CD4-positive, alpha-beta T cell treated with Interleukin-12 subunit alpha and Interleukin-12 subunit beta, for 1 hour (primary cell): ENCODE results near the gene HOXC5.

Experiments used
- DNase-seq: peaks from one replicate; pipeline ENCODE4 v3.0.0-alpha.2; 2020

The HOXC5 gene

DNA sequence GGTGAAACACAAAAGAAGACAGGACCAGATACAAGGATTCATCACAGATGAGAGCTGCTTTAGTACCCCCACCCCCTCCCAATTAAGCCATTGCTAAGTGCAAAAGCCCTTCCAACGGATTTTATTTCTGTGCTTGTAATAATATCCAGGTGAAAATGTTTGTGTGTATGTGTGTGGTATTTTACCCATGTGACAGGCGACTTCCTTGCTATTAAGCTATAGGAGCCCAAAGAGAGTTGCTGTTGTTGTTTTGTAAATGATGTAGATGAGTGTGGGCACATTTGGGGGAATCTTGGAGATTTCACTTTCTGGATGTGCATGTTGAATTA lies 17.6 kb downstream of the HOXC5 start:
- DNase-seq, result no peak

GRCh38 chr12:54051026-54051842 lies 18.4 kb downstream of the HOXC5 start:
- DNase-seq, result no peak

DNA sequence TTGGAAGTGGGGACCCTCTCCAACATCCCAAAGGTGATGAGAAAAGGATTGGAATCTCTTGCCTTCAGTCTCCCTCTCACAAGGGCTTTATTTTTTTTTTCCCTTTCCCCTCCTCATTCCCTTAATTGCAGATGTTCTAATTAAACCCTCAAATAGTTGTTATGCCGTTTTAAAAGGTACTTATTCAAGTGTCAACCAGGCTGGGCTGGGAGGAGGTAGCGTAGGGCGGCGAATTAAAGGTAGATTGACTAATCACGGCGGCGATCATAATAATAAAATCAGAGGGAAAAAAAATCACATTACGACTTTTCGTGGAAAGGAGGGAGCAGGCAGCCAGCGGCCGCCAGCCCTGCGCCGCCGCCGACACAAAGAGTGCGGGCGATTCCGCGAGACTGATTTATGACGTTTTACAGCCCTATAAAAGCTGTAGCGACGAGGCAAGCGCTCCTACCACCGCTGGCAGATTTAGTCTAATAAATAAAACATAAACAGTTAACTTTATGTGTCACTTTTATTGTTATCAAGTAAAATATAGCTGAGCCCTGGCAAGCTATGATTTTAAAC lies 19.1 kb downstream of the HOXC5 start:
- no peak for DNase-seq

DNA sequence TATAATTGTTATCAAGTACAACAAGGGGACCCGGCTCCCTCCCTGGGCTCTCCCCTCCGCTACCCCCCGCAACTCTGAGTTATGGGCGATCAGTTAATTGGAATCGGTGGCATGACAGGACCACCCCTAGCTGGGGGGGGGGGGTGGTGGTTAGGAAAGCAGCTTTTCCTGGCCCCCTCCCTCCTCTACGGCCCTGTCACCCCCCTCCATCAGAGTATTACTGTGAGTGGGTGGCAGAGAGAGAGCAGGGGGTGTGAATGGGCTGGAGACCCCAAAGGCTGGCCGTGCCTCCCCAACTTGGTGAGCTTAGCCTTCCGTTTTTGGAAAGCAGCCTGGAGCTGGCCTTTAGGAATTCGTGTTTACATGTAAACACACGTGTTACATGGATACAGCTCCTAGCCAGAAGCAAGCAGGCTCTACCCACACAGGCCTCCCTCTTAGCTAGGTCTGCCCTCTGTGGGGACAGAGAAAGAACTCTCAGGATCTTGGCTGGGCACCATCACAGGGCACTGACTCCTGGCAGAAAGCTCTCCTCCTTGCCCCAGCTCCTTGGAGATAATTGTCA lies 19.7 kb downstream of the HOXC5 start:
- DNase-seq, result no peak

GRCh38 chr12:54053003-54053750 lies 20.3 kb downstream of the HOXC5 start:
- DNase-seq, result peak; percentile 46

- peak; percentile 44 for DNase-seq
These were observed 21.2 kb downstream of the HOXC5 start, which contains the start of gene HOXC4 for GRCh38 chr12:54053751-54054741. HOXC4 (plus strand) TSS chr12:54053835; CDS start chr12:54053923, 88 bp downstream.

GRCh38 chr12:54054742-54055194 lies 21.9 kb downstream of the HOXC5 start:
- no peak for DNase-seq

DNA sequence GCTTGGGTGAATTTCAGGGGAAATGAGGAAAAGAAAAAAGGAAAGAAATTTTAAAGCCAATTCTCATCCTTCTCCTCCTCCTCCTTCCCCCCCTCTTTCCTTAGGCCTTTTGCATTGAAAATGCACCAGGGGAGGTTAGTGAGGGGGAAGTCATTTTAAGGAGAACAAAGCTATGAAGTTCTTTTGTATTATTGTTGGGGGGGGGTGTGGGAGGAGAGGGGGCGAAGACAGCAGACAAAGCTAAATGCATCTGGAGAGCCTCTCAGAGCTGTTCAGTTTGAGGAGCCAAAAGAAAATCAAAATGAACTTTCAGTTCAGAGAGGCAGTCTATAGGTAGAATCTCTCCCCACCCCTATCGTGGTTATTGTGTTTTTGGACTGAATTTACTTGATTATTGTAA lies 22.7 kb downstream of the HOXC5 start:
- DNase-seq, result no peak

- DNase-seq, result no peak
These were observed 23.3 kb downstream of the HOXC5 start for GRCh38 chr12:54056110-54056509.

DNA sequence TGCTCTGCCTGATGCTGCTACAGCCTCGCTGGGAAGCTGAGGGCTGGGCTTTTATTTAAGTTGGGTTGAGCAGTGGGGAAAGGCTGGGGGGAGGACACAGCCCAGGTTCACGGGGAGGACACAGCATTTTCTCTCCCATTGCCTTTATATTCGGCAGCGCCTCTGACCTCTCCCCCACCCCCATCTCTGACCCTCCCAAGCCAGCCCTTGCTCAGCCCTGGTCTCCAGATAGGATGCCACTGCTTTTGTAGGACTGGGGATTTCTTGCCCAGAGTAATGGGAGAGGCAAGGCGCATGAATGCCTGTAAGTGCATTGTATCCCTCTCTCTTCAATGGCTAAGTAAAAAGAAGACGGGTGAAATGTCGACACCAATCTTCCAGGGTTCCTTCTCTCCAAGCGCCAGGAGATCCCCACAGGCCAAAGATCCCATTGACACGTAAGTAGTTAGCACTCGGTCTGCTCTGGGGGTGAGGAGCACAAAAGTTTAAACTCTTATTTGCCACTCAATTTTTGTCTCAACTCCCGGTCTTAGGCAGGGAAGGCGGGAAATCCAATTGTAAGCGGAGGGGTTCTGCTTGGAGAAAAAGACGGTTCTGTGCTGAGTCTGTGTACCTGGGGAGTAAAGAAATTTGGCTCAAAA lies 25.4 kb downstream of the HOXC5 start:
- DNase-seq, result no peak

- DNase-seq, result no peak
These were observed 26.8 kb downstream of the HOXC5 start for GRCh38 chr12:54059668-54060067.

DNA sequence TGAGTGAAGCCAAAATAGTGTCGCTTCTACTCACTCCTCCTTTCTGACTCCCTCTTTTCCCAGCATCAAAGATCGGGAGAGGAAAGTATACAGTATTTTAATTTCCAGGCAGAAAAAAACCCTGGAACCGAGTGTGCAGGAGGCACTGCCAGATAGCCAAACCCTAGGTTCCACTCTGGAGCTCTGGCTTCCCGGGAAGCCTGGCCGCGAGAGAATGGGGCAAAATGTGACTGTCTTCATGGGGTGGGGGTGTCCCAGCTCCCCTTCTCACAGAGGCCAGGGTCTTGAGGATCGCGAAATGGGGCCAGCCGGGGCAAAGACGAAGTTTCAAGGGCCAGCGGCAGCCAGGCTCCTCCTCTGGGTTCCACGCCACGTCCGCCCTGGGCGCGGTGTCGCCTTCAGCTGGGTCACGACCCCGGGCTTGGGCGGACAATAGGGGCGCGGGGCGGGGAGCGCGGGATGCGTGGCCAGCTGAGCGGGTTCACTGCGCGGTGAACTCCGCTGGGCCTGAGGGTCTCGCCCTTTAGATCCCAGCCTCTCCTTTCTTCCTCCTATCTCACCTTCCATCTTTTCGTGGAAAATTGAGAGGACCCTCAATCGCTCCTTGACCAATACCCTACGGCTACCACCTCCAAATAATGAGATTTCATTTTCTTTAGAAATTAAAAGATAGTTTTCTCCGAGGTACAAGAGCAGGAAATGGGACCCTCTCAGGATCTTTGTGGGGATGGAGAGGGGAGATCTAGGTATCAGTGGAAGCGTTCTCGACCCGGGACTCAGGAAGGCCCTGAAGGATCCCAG lies 27.5 kb downstream of the HOXC5 start:
- no peak for DNase-seq

DNA sequence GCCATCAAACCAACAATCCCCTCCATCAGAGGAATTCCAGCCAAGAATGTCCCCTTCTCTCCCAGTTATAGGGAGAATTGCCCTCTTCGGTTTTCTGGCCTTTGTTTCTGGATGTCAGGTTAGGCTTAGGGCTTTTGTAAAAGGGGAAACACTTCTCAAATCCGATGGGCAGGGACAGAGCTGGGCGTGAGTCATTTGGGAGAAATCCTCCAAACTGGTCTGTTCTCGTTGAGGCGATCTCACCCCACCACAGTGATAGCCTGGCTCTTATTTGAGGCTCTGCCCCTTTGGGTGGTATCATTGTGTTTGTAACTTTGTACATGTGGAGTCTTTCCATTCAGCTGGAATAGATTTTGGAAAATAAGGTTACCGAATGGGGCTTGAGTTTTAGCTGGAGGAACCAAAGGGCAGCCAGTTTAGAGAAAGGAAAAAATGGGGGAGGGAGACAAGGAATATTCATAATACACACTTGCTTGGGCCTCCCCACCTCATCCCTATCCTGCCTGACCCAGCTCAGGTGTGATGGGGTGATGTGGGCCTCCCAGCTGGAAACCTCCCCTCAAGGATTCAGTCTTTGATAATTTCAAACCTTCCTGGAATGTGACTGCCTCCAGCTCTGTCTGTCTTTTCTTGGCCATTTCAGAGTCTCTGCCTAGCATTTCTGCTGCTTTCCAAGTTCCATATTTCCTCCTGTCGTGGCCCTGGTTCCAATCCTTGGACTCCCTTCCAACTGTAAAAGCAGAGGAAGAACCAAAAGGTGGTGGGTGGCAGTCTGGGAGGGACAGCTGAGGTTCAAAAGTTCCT lies 28.3 kb downstream of the HOXC5 start:
- DNase-seq, result no peak

GRCh38 chr12:54065677-54066076 lies 32.8 kb downstream of the HOXC5 start:
- no peak for DNase-seq

- no peak for DNase-seq
These were observed 33.6 kb downstream of the HOXC5 start for GRCh38 chr12:54066408-54066807.

DNA sequence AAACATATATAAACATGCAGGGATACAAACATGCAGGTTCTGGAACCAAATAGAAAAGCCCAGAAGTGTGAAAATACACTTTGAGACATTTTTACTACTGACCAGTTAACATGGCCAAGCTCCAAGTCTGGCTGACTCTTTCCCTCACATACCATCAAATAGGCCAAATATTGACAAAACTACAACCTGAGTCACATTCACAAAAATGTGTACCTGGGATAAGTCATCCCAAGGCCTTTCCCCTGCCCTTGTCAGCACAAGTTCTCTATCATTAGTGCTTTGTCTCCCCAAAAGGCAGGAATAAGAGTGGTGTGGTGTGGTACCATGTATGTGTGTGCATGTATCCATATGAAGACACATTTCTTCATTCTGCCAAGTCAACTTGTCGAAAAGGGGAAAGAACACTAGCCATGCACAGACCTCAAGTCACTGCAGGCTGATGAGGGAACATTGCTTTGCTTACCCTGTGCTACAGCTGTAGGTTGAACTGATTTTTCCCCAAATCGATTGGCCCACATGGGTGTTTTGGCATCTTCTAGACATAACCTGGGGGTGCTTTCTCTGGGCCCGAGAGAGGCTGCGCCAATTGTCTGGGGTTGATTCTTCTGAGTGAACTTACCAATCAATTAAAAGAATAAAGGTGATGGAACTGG lies 35.7 kb downstream of the HOXC5 start:
- no peak for DNase-seq

- no peak for DNase-seq
These were observed 39.1 kb downstream of the HOXC5 start for GRCh38 chr12:54071942-54072341.

DNA sequence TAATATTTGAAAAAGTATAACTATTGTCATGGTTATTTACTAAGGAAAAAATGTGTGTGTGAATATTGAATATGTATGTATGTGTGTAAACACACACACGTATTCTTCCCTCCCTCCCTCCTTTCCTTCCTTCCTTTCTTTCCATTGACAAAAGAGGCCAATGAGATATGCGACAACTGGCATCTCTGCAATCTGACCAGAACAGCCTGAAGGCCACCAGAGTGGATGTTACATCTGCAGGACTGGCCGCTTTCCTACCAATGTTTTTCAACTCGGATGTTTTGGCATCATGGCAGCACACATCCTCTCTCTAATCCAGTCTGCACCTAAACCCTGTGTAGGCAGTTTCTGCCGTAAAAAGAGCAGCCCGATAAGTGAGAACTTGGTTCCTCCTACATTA lies 41.5 kb downstream of the HOXC5 start:
- no peak for DNase-seq

DNA sequence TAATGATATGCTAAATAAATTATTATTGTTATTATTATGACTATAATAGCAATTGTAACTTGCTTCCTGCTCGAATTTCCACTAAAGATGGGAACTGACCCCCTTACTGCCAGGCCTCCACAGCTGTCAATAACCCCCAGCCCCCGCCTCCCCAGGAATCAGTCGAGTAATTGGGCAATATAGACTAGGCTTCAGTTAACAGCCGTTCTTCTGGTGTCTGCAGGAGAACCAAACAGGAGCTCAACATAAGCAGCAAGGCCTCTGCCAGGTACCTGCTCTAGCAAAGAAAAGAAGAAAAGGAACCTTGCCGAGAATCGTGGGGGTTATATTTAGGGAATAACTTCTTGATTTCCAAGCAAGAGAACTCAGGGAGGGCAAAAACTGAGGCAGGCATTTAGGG lies 42.6 kb downstream of the HOXC5 start:
- DNase-seq, result no peak

- no peak for DNase-seq
These were observed 43.1 kb downstream of the HOXC5 start for GRCh38 chr12:54075974-54076373.
